SKM-1 treated with dmso at 0.1 percent for 144 hours (cell line): ENCODE measurements around the gene DNAJB13.

Experiments
- DNase-seq: peaks from one replicate; lab custom pipeline; 2025; ENCODE audit not compliant: unreplicated experiment; lab: John Stamatoyannopoulos, UW

The DNAJB13 gene

DNA sequence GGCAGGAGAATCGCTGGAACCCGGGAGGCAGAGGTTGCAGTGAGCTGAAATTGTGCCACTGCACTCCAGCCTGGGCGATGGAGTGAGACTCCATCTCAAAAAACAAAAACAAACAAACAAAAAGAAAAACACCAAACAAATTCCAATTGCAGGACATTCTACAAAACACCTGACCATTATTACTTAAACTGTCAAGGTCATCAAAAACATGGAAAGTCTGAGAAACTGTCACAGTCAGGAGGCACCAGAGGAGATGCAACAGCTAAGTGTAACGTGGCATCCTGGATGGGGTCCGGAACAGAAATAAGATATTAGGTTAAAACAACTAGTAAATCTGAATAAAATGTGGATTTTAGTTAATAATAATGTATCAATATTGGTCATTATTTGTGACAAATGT is 914 bp upstream of the DNAJB13 start:
- DNase-seq: no peak

DNA sequence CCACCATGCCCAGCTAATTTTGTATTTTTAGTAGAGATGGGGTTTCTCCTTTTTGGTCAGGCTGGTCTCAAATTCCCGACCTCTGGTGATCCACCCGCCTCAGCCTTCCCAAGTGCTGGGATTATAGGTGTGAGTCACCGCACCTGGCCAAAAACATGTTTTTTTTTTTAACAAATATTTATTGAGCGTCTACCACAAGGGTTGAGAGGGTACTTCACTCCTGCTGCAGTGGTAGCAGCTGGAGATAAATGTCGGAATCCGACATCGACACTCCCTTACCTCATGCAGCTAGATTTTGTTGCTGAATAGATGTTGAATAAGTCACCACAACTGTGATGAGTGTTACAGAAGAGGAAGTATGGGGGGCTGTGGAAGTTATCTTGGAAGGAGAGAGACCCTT is 971 bp downstream of the DNAJB13 start:
- no peak for DNase-seq

DNA sequence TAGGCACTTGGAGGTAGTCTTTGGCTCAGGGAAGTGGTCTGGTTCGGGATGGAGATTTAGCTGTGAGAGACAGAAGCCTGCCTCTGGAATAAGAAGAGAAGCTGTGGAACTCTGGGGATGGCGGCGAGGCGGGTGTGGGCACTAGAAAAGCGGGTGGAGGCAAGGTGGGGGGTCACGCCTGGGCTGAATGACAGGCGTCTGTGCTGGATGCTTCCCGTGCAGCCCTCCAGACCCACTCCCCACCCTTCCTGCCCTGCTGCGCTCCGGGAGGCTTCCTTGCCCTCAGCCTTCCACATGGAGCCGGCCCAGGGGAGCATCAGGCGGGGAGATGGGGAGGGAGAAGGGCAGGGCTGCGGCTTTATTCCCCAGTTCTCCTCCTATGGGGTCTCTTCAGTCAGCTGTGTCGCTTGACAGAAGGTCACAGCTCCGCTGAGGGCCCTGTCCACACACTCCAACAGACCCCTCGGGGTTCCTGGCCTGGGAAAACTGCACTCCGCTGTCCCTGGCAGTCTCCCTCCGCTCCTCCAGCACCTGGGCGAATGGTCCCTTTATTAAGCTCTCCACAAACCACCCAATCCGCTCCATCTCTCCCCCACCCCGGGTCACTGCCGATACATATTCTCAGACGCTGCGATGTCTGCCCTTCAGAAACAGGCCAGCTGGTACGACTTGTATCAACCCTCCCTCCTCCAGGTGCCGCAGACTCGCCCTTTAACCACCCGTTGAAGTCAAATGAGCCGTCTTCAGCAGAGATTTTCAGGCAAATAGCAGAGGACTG is 6.2 kb downstream of the DNAJB13 start:
- DNase-seq: no peak

DNA sequence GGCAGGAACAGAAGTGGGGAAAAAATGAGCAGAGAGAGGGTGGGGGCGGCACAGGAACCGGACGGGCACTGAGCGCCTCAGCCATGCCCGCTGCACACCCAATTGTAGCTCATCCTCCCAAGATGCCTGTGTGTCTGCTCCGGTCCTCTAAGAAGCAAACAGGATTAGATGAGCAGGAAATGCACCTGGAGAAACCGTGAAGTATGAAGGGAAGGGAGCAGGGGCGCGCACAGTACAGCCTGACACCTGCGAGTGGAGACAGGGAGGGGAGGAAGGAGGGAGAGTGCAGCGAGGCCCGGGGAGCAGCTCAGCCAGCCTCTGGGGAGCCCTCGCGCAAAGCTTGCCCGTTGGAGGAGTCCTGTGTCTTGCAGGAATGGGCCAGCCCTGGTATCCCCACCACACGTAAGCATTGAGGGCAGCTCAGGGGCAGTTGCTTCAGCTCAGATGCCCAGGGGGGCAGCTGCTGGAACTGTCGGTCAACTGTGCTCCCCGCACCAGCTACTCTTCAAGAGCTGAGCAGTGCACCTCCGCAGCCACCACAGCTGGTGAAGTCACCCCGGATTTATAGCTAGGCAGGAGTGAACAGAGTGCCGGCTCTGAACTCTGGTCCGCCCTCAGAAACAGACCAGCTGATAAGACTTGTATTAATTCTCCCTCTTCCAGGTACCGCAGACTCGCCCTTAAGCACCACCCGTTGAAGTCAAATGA is 7.0 kb downstream of the DNAJB13 start:
- no peak for DNase-seq

DNA sequence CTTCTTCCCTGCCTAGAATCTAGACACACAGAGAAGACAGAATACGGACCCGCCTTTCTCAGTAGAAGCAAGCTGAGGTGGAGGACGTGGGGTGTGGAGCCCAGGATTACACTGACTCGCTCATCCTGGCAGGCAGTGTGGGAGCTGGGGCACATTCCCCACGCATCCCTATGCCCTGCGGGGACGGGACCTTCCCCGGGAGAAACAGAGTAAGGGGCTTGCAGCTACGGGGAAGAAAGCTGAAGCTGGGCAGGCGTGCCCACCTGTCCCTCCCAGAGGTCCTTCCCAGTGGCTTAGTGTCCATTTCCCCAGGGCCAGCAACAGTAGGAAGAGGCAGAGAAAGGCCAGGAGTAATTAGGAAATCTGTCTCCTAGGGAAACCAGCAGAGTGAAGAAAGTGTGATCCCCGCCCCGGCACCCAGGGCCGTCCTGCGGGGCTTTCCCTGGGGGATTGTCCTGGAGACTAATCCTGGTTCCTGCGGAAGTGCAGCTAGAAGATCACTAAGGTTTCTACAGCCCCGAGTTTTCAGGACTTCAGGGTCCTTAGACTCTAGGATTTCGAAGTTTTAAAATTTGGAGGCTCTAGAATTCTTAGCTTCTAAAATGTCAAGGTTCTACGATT is 7.8 kb downstream of the DNAJB13 start:
- no peak for DNase-seq

DNA sequence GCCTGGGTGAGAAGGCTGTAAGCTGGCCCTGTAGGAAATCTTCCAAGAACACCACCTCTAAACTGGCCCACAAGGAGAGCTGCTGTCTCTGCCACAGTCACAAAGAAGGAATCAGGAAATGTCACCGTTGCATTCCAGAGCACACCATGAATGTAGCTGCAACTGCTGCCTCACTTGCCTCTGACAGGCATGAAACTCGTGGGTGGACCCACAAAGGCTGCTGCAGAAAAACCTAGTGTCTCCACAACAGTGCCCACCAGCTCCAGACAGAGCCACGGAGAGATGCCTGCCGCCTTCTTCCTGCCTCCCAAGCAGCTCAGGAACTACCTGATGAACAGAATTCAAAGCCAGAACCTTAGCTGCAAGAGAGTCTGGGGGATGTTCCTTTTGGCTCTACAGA is 10.5 kb downstream of the DNAJB13 start:
- DNase-seq: no peak

DNA sequence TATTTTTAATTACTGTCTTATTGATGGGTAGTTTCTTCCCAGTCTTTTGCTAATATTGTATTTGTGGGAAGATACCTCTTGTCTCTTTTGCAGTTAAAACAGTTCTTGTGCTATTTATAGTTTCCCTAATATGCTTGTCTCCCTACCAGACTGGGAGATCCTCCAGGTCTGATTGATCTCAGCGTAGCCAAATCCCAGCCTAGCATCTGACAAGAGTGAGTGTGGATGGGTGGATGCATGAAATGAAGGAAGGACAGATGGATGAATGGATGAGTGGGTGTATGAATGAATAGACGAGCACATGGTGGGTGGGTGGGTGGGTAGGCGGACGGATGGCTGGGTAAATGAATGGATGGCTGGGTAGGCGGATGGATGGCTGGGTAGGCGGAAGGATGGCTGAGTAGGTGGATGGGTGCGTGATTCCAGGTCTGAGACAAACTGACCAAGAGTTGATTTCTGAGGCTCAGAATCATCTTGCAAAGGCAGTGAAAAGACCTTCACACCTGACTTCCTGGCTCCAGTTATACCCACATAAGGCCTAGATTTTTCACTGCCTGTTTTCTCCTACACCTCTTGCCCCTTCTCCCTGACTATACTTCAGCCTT is 11.4 kb downstream of the DNAJB13 start:
- no peak for DNase-seq

DNA sequence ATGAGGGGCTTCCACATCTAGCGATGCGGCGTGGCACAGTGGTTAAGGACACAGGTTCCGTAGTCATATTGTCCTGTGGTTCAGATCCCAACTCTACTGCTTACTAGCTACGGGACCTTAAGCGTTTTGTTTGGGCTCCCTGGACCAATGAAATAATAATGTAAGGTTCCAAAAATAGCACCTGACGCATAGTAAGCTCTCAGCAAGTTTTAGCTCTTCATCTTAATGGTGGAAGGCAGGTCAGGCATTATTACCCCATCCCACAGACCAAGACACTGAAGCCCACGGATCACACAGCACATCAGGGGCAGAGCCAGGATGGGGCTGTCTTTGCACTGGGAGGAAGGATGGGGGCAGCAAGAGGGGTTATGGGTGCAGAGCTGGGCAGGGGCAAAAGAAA is 13.0 kb downstream of the DNAJB13 start:
- no peak for DNase-seq

DNA sequence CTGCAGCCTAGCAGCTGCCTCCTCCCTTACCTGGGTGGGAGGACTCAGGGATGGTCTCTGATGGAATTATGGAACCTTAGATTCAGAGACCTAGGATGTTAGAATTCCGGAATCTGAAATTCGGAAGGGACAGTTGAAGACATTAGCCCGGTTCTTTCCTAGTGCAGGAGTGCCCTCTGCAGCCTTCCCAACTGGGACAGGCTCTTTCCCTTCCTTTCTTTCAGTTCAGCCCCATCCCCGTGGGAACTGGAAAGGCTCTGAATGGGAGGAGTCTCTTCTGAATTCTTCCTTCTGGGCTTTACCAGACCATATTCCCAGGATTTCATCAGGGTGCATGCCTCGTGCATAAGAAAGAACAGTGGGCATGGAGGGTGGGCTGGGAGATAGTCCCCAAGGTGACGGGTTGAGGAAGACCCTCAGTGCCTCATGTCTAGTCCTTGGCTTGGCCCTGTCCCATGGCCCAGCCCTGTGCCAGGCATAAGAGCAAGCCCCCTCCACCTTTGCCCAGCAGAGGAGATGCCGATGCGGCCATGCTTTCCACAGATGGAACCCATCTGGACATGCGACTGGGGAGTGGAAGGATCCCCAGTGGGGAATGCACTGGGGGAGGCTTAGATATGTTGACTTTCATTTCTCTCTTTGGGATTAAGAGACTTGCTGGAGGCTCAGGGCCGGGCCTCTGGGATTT is 14.4 kb downstream of the DNAJB13 start:
- DNase-seq: no peak

DNA sequence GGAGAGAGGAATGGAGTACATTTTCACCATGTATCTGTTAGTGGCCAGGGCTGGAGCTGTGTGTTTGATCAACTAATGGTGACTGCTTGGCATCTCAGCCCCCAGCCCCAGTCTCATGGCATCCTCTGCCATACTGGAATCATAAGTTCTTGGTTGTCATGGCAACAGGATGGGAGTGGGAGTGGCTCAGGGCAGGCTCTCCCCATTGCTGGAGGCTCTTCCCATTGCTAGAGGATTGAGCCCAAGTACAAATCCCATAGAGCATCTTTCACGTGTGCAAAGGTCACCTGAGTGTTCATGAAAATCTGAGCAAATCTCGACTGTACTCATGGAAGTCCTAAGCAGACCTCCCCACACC is 14.9 kb downstream of the DNAJB13 start:
- DNase-seq: no peak

DNA sequence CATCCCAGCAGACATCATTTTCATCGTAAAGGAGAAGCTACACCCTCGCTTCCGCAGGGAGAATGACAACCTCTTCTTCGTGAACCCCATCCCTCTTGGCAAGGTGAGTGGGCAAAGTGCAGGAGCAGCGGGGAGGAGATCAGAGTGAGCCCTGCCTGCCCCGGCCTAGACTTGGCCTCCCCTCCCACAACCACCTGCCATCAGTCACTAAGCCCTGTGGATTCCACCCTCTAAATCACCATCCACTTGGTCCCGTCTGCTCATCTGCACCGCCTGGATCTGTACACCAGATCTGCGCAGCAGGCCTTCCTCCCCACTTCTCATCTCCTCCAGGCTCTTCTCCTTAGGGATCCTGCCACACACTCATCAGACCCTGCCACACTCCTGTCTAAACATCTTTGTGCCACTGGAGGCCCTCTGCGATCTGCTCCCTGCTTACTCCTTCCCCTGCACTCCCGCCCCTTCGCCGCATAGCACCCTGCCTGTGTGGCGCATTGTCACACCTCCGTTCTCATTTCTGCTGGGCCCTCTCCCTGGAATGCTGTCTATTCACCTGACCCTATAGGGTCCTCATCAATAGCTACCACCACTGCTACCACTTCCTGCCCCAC is 17.6 kb downstream of the DNAJB13 start:
- DNase-seq: no peak

DNA sequence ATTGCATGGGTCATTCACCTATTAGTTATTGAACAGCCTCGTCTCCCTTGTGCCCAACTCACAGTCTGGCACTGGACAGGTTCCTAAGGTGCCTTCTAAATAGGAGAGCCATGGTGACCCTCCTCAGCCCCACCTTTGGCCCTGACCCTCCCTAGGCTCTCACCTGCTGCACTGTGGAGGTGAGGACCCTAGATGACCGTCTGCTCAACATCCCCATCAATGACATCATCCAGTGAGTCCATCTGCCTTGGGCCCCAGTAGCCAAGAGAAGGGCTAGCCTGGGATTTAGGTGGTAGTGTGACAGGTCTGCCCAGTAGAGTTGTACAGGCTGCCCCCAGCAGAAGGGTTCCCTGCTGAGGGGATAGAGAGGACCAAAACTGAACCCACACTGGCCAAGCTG is 18.3 kb downstream of the DNAJB13 start:
- DNase-seq: no peak

DNA sequence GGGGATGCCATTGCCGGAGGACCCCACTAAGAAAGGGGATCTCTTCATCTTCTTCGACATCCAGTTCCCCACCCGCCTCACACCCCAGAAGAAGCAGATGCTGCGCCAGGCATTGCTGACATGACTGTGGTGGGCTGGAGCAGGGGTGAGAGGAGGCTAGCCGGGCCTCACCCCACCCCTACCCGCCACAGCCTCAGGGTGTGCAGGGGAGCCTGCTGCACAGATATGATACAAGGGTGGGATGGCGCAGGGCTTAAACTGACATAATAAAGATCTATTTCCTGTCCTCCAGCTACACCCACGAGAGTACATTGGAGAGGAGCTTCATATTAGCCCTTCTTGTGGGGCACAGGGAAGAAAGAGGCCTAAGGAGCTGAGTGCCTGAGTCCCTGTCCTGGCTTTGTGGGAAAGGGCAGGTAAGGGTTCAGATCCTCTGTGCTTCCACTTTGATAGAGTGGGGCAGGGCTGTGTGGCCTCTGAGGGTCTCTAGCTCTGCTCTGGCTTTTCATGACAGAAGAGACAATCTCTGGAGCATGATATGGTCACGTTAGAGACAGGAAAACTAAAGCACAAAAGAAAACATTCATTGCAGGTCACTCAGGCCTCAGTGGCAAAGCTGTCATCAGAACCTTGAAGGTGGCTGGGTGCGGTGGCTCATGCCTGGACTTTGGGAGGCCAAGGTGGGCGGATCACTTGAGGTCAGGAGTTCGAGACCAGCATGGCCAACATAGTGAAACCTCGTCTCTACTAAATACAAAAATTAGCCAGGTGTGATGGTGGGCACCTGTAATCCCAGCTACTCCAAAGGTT is 19.4 kb downstream of the DNAJB13 start:
- DNase-seq: no peak

DNA sequence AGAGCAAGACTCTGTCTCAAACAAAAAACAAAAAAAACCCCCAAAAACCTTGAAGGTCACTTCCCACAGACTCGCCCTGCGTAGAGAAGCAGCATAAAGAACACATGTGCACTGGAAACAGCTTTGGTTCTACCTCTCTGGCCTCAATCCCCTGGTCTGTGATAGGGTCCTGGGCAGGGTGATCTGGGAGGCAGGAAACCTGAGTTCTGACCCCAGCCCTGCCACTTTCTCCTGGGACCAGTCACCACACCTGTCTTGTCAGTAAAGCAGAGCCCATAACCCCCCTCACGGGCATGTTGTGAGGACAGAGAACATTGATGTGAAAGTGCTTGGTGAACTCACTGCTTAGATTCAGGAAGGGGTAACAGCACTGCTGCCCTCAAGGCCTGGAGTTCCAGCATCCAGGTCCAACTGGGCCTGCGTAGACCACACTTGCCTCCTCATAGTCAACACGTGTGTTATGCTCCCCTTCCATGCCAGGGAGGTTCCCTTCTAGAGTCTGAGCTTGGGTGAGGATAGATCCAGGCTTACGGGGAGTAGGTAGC is 20.4 kb downstream of the DNAJB13 start:
- DNase-seq: no peak

DNA sequence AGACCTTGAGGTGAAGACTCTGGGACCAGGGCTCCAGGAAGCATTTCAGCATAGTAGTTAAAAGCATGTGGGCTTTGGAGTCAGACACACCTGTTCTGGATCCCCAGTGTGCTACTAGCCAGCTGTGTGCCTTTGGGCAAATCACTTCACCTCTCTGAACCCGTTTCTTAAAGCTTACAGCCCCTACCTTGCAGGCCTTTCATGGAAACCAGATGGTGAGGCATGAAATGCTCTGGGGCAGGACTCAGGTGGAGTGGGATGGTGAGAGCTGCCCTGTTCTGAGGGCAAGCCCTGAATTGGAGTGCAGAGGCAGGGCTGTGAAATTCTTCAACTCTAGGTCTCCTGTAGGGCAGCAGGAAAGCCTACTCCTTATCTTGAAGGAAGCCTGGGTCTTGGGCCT is 21.4 kb downstream of the DNAJB13 start:
- no peak for DNase-seq

DNA sequence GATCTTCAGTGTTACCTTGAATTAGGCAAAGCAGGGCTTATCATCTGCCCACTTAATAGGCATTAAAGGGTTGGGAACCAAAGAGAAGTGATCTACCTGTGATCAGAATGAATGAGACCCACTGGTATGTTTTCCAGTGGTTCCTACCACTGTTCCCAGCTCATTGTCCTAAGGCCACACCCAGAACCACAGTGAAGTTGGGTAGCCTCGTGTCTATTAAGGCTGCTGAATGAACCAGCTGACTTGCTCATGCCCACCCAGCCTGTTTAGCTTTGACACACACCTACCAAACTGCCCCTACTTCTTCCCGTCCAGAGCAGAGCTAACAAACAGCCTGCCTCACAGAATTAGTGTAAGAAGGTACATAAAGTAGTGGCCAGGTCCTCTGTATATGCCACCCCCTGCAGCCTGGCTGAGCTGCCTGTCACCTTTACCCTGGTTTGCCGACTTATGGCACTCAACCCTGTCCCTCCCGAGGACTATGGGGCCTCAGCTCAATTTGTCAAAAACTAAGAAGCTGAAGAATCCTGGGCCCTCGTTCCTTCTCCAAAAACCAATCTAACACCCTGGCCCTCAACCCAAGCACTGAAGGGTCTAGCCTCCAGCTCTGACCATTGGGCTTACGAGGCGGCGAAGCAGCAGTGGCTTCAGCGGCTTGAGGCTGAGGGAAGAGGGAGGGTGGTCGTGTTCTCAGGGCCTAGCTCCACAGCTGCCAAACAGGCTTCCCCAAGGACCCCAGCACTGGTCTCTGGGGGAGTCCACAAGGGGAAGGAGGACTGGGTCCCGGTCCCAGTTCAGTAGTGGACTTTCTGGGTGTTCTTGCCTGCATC is 22.0 kb downstream of the DNAJB13 start:
- no peak for DNase-seq

DNA sequence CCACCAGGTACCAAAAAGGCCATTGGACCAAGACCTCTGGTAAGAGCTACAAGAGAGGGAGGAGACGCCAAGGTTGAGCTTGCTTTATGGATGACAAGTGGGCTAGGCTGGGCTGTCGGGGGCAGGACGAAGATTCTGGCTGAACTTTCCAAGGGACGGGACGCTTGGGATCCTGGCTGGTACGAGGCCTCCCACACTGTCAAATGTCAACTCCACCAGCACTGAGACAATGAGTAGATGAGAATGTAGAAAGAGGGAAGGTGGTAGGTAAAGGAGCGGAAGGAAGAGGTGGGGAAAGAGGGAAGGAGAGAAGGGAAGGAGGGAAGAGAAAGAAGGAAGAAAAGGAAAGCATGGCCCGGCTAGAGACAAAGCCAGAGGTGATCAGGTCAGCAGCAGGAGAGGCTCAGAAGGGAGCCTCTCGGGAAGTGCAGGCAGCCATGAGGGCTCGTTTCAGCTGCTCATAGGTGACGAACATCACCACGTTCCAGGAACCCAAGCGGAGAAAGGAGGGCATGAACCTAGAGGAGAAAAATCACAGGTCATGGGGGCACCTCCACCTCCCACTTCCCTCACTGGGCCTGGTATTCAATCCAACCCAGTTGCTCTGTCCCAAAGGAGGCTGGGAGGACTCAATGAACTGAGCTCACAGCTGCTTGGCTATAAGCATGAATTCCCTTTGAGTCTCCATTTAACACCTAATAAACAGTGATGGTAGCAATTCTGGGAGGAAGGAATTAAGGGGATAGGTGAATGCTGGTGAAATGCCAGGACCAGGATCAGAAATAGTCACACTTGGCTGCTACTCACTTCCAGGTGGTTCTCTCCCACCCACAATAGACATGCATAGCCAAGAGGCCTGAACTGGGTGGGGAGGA is 24.0 kb downstream of the DNAJB13 start:
- no peak for DNase-seq

DNA sequence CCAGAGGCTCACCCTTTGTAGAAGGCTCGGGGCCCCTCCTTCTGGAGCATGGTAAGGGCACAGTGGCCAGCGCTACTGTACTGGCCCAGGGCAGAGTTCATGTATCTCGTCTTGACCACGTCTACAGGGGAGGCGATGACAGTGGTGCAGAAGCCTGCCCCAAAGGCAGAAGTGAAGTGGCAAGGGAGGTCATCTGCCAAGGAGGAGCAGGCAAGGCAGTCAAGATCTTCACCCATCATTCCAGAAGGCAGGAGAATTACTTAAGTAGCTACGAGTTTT is 24.6 kb downstream of the DNAJB13 start:
- DNase-seq: no peak
